ENCODE data around the gene BRF1.
"Not testable (repeated sequence)": the region's sequence is repeated elsewhere in the genome, so short reads cannot be mapped to it uniquely, and the experiment has no call there.

BRF1 gene

DNA sequence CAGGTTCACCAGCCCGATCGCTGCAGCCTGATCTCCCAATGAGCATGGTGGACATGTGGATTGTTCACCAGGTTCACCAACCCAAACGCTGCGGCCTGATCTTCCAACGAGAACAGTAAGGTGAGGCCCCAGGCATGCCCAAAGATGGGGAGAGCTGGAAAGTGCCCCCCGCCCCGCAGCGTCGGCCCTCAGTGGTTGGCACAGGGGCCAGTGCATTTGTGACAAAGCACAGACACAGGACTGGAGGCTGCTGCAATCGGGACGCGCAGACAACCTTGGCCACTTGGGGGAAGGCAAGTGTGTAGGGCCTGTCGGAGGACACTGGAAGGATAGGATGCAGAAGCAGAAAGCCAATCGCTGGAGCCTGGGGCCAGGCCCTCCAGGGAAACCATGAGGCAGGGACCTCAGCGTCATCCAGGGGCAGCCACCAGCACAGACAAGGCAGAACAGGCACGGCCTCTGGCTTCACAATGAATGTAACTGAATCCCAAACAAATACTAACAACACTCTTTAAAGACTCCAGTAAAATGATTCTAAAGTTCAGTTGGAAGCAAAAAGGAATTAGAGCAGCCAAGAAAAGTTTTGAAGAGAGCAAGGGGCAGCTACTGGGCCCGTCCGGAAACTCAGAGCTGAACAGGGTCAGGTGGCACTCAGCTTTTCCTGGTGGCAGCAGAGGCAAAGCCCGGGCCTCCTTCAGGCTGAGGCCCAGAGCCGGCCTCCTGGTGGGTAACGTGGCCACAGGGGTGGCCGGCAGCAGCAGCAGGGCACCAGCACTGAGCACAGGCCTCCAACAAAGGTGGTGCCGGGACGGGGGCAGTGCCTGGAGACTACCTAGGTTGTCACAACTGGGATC, 13.3 kb downstream of the BRF1 start:
- no peak for DNase-seq (ENCODE audit: low read depth)

DNA sequence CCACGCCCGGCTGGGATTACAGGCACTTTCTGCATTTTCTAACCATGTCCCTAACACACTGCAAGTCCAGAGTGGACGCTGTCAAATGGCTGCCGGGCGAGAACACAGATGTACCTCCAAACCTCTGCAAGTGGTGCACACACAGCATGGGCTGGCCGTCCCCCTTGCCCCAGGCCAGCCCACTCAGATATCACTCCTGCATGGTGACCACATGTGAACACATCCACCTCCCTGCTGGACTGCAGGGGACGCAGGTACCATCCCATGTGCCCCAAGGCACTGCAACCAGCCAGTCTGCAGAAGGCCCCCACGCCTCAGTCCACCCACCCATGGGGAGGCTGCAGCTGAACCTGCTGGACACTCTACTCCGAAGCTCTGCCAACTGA, 14.0 kb downstream of the BRF1 start:
- DNase-seq (ENCODE audit: low read depth) = no peak

GRCh38 chr14:105285174-105285573, 15.6 kb downstream of the BRF1 start:
- no peak for DNase-seq (ENCODE audit: low read depth)

- no peak for DNase-seq (ENCODE audit: low read depth)
Observed at GRCh38 chr14:105283899-105284298, 16.9 kb downstream of the BRF1 start.

DNA sequence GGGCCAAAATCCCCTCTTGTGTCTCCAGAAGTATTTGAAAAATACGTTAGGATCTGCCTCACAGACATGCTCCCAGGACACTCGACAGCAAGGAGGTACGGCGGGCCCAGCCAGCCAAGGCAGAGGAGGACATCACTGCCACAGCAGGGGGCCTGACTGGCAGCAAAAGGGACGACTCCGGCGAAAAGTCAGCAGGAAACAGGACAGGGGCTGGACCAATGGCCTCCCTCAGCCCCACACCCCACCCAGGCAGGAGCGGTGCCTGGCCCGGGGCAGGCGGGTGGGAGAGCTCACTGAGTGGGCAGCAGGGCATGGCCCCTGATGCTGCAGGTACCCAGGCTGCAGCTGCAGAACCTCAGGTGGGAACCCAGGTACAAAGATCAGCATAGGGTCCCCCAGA, 17.8 kb downstream of the BRF1 start:
- no peak for DNase-seq (ENCODE audit: low read depth)

- DNase-seq (ENCODE audit: low read depth) = no peak
Observed at GRCh38 chr14:105282098-105282725, 18.6 kb downstream of the BRF1 start.

DNA sequence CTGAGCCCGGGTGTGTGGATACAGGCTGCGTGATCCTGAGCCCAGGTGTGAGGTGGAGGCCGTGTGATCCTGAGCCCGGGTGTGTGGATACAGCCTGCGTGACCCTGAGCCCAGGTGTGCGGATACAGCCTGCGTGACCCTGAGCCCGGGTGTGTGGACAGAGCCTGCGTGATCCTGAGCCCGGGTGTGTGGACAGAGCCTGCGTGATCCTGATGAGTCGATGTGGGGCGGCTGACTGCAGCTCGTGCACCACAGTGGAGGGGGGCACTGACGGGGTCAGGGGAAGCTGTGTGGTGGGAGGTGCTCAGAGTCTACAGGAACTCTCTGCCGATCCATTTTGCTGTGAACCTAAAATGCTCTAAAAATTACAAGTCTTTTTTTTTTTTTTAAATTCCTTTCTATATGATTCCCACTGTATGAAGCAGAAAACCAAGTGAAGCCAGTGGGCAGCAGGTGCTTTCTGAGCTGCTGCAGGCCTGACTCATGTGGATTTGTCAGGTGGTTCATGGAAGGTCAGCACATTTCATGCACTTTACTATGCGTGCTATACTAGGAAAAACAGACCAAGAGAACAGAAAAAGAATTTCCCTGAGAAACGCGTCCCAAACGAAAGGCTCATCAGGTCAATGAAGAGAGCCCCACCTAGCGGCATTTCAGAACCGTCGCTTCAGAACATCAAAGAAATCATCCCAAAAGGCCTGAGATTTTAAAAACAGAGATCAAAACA, 19.3 kb downstream of the BRF1 start:
- peak; percentile 4 for DNase-seq (ENCODE audit: low read depth)

- DNase-seq (ENCODE audit: low read depth) = no peak
Observed at GRCh38 chr14:105280525-105280924, 20.3 kb downstream of the BRF1 start.

DNA sequence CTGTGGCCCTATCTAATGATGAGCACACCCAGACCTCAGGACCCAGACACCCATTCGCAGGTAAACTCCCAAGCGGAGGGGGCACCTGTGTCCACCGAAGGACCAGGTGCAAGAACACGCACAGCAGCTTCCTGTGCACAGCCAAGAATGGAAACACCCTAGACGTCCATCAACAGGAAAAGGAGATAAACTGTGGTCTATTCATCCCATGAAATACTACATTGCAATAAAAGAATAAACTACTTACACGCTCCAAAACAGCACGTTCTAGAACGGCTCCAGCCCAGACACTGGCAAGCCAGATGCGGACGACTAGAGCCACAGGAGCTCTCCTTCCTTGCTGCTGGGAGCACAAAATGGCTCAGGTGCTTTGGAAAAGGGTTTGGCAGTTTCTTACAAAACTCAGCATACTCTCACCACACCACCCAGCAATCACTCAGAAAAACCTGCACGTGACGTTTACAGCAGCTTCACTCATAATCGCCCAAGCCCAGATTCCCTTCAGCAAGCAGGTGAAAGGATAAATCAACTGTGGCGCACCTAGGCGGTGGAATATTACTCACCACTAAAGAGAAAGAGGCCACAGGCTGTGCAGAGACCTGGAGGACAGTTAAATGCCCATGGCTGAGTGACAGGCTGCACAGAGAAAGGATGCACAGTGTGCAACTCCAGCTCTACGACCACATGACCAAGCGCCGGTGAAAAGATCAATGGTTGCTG, 21.0 kb downstream of the BRF1 start:
- DNase-seq (ENCODE audit: low read depth) = no peak

GRCh38 chr14:105277448-105277847, 23.4 kb downstream of the BRF1 start:
- DNase-seq (ENCODE audit: low read depth) = not testable (repeated sequence)

DNA sequence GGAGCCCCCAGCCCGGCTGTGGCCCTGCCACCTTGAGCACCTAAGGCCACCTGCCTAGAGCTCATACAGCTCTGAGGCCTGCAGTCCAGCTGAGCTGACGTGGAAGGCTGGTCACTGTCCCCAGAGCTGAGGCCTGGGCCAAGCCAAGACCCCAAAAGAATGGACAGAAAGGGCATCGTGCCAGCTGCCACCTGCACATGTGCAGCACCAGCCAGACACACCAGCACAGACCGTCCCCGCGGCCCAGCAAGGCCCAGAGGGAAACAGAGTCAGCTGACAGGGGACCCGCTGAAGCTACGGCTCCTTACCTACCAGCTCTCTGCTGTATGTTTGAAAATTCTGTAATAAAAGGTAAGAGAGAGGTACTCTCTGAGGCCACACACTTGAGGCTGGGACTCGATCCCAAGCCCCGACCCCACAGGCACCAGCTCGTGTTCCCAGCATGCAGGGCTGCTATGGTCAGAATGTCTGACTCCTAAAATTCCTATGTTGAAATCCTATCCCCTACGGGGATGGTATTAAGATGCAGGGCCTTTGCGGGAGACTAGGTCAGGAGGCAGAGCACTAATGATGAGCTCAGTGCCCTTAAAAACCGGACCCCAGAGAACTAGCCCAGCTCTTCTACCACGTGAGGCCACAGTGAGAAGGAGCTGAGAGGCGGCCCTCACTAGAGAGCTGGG, 25.4 kb downstream of the BRF1 start:
- peak; percentile 32 for DNase-seq (ENCODE audit: low read depth)

- no peak for DNase-seq (ENCODE audit: low read depth)
Observed at GRCh38 chr14:105274637-105275036, 26.2 kb downstream of the BRF1 start.

DNA sequence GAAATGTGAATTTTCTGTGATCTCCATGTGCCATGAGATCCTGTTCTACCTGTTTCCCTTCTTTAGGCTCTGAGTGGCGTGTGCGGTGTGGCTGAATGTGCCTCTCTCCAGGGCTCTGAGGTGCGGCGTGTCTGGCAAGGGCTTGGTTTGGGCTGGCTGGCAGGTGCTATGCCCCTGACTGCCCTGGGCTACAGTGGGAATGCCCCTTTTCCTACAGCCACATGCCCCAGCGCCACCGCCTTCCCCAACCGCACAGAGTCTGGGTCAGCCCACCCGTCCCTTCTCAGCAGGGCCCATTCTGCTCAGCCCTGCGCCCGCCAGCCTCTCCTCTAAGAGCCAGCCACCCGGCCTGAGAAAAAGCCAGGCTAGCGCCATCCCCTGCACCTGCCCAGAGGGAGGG, 27.7 kb downstream of the BRF1 start:
- DNase-seq (ENCODE audit: low read depth) = no peak

DNA sequence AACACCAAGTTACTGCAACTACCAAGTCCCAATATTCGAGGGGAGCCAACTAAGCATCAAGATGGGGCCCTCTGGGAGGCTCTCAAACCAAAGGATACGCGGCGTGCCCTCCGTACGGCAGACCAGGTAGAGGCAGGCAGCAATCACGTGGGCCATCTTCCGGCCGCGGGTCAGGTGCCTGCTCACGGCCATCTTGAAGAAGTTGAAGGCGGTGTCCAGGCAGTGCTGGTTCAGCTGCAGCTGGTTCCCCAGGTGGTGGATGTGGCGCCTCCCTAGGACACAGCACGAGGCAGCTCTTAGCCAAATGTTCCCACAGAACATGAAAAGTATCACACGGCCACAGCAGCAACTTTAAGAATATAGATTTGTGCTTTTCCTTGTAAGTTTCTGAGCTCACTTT, 28.2 kb downstream of the BRF1 start:
- DNase-seq (ENCODE audit: low read depth) = no peak

- DNase-seq (ENCODE audit: low read depth) = no peak
Observed at GRCh38 chr14:105271224-105271890, 29.4 kb downstream of the BRF1 start.

- DNase-seq (ENCODE audit: low read depth) = no peak
Observed at GRCh38 chr14:105269405-105269804, 31.4 kb downstream of the BRF1 start.

GRCh38 chr14:105268736-105269354, 32.0 kb downstream of the BRF1 start:
- DNase-seq (ENCODE audit: low read depth) = no peak

DNA sequence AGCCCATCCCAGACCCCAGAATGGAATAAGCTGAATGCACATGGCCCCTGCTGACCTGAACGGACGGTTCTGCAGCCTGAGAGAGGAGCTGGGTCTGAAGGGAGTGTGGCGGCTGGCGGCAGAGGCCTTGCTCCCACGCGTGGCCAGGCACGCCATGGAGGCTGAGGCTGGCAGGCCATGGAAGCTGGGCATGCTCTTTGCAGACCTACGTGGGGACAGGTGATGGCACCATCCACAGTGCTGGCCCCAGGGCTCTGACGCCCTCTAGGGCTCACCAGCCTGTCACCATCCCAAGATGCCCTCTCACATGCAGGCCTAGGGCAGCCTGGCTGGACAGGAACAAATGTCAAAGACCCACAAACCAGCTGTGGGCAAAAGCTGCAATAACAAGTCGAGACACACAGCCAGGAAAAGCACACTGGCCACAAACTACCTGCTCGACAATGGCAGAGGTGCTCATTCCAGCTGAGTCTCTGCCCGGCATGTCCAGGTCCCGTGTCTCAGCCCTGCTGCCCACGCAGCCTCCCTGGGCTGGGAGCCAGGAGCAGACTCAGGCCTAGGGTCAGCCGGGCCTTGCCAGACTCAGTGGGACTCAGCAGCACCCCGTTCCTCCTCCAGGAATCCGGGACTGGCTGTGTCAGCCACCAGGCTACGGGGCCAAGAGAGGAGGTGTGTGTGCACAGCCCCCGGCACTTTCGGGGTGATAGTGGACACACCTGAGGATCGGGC, 32.8 kb downstream of the BRF1 start:
- DNase-seq (ENCODE audit: low read depth) = no peak

DNA sequence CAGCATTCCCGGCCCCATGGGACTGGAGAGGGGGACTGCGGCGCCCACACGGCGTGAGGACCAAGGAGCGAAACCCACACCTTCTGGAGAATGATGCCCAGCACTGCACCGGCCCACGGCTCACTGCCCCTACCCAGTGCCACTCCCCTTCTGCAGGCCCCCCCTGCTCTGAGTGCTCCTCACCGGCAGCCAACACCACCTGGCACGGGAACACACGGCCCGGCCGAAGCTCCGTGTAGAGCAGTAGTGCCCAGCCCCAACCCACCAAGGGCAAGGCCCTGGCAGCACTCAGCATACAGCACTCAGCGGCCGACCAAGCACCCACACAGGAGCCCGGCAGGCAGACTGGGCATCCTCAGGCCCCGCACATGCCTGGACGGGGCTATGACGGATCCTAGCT, 39.0 kb downstream of the BRF1 start:
- DNase-seq (ENCODE audit: low read depth) = no peak

GRCh38 chr14:105260959-105261358, 39.8 kb downstream of the BRF1 start:
- DNase-seq (ENCODE audit: low read depth) = no peak

Measured in GM04504 (cell line).